K562 (cell line): ENCODE measurements around the gene MAGI2. TPM values are rescaled to one million over a fixed set of nuclear protein-coding genes. Genes with fewer than 3 reads are reported as not detected.

ENCODE experiments used
- ATAC-seq: fragments of 200-7000 bp; cut with Tn5 transposase; 3 replicates; pipeline ENCODE4 v1.9.1; 2020; ENCODE audit warnings: moderate library complexity
- BruUV-seq: library from RNA; stranded (reverse); fragments of 400-500 nt; replicated peaks from 2 replicates; lab custom pipeline; 2021; lab: Mats Ljungman, UMichigan
- CTCF ChIA-PET: fragments of 300-600 bp; formaldehyde crosslinking; extraction: SDS; loops from one replicate; lab custom pipeline; 2021; ENCODE audit warnings: low intra/inter-chr PET ratio; lab: Yijun Ruan, JAX
- POLR2A ChIA-PET: fragments of 300-600, 350-650 bp; sonication (Branson Sonifier 250); formaldehyde crosslinking; extraction: SDS; loops from one replicate; lab custom pipeline; 2021; ENCODE audit warnings: antibody characterized with exemption, inconsistent platforms; lab: Yijun Ruan, JAX
- DNase-seq, 4 experiments: peaks; one replicate each; pipeline versions ENCODE4 v3.0.0 to v3.0.0-alpha.2; 2011 to 2018; ENCODE audit warnings: low spot score in 3 of 4, mixed read lengths in 3 of 4; ENCODE audit errors: extremely low read depth in 1 of 4
- FAIRE-seq: peaks from 2 replicates; lab custom pipeline; 2011; peaks lifted over from hg19 to GRCh38; lab: Jason Lieb, UNC
- H2AFZ ChIP-seq: 2 replicates; pipeline ENCODE4 v1.6.0; 2011; ENCODE audit warnings: low read depth, low read length, control low read depth, inconsistent platforms
- H3K27ac ChIP-seq: fragments of 200-600 bp; 3 replicates; pipeline ENCODE4 v1.8.0; 2011; ENCODE audit warnings: low read depth, mild to moderate bottlenecking, control low read depth, inconsistent platforms, low read length, moderate library complexity, mixed read lengths; ENCODE audit errors: extremely low read depth
- H3K27me3 ChIP-seq, 2 experiments: fragments of 300-600 bp in 1 of 2; 2 replicates in 1 of 2; 3 replicates in 1 of 2; pipeline versions ENCODE4 v1.6.0 to v1.8.0; 2011; ENCODE audit warnings: inconsistent platforms in 2 of 2, low read length in 2 of 2, mild to moderate bottlenecking in 1 of 2, mixed read lengths in 1 of 2, moderate library complexity in 1 of 2; ENCODE audit not compliant: control insufficient read depth in 2 of 2, insufficient read depth in 2 of 2
- H3K36me3 ChIP-seq: fragments of 300-600 bp; 3 replicates; pipeline ENCODE4 v1.8.0; 2011; ENCODE audit warnings: mild to moderate bottlenecking, low read length, inconsistent platforms; ENCODE audit not compliant: control insufficient read depth, insufficient read depth
- H3K4me1 ChIP-seq, 2 experiments: fragments of 200-600 bp in 1 of 2; replicated peaks in 1 of 2; 2 replicates in 1 of 2; 3 replicates in 1 of 2; pipeline versions ENCODE4 v1.5.1 to v1.8.0; 2011; ENCODE audit warnings: inconsistent platforms in 2 of 2, low read length in 2 of 2, mild to moderate bottlenecking in 1 of 2, mixed read lengths in 1 of 2, moderate library complexity in 1 of 2; ENCODE audit not compliant: control insufficient read depth in 2 of 2, insufficient read depth in 2 of 2
- H3K4me2 ChIP-seq: 2 replicates; pipeline ENCODE4 v1.6.1; 2011; ENCODE audit warnings: low read length, control low read depth, inconsistent platforms, mixed read lengths; ENCODE audit not compliant: insufficient read depth
- H3K4me3 ChIP-seq: fragments of 200-600 bp; sonication (generic), shearing (Covaris generic); 2 replicates; pipeline ENCODE4 v1.5.1; 2016; ENCODE audit warnings: control low read depth, inconsistent platforms
- H3K79me2 ChIP-seq: fragments of 200-600 bp; 3 replicates; pipeline ENCODE4 v1.8.0; 2011; ENCODE audit warnings: low read length, inconsistent platforms; ENCODE audit not compliant: control insufficient read depth, insufficient read depth
- H3K9ac ChIP-seq, 2 experiments: 2 replicates each; pipeline versions ENCODE4 v1.6.0 to v1.6.1; 2011; ENCODE audit warnings: low read depth in 2 of 2, low read length in 2 of 2, control low read depth in 1 of 2, inconsistent platforms in 1 of 2, mild to moderate bottlenecking in 1 of 2, mixed read lengths in 1 of 2; ENCODE audit not compliant: insufficient read depth in 1 of 2
- H3K9me1 ChIP-seq: one replicate; pipeline ENCODE4 v1.6.0; 2011; ENCODE audit warnings: inconsistent platforms, mild to moderate bottlenecking, low read length, moderate library complexity; ENCODE audit not compliant: control insufficient read depth, insufficient read depth
- H3K9me3 ChIP-seq: replicated peaks from 2 replicates; pipeline ENCODE4 v1.5.1; 2011; ENCODE audit warnings: low read depth, low read length, inconsistent platforms; ENCODE audit not compliant: control insufficient read depth, insufficient read depth
- H4K20me1 ChIP-seq: replicated peaks from 2 replicates; pipeline ENCODE4 v1.6.1; 2011; ENCODE audit warnings: low read length, inconsistent platforms, mixed read lengths; ENCODE audit not compliant: control insufficient read depth, insufficient read depth
- CCAR2 ChIP-seq: fragments of 200-400 bp; formaldehyde crosslinking; IDR thresholded peaks from 2 replicates; pipeline ENCODE4 v1.6.1; 2017; ENCODE audit warnings: mild to moderate bottlenecking, low read depth, low read length
- CCNT2 ChIP-seq: IDR thresholded peaks from 2 replicates; pipeline ENCODE4 v1.6.1; 2011; ENCODE audit warnings: borderline replicate concordance, low read depth, mild to moderate bottlenecking, moderate library complexity, mixed read lengths, low read length; ENCODE audit not compliant: insufficient read length; ENCODE audit errors: extremely low read depth
- EP300 ChIP-seq: IDR thresholded peaks from 2 replicates; pipeline ENCODE4 v1.6.1; 2012; ENCODE audit warnings: low read length, improper control_type of control experiment
- EP400 ChIP-seq: fragments of 450-650 bp; IDR thresholded peaks from 2 replicates; pipeline ENCODE4 v1.6.1; 2017; ENCODE audit warnings: antibody characterized with exemption, mild to moderate bottlenecking, moderate library complexity
- FOSL1 ChIP-seq: fragments of 200-800 bp; sonication (Bioruptor generic); conservative IDR thresholded peaks from 2 replicates; pipeline ENCODE4 v1.6.1; 2016; ENCODE audit warnings: missing genetic modification characterization, missing compliant biosample characterization
- GTF2F1 ChIP-seq: IDR thresholded peaks from 2 replicates; pipeline ENCODE4 v1.6.1; 2011; ENCODE audit warnings: low read depth, low read length, improper control_type of control experiment
- SMARCB1 ChIP-seq: IDR thresholded peaks from 2 replicates; pipeline ENCODE4 v1.6.1; 2011; ENCODE audit warnings: improper control_type of control experiment, low read depth; ENCODE audit not compliant: insufficient read length
- SRSF7 ChIP-seq: fragments of 200-400 bp; formaldehyde crosslinking; optimal IDR thresholded peaks from 2 replicates; pipeline ENCODE3; 2017; ENCODE audit warnings: mild to moderate bottlenecking, low read depth, low read length
- U2AF1 ChIP-seq: fragments of 200-400 bp; formaldehyde crosslinking; optimal IDR thresholded peaks from 2 replicates; pipeline ENCODE3; 2017; ENCODE audit warnings: mild to moderate bottlenecking, low read depth, low read length, moderate library complexity
- ZNF165 ChIP-seq: fragments of 250-450 bp; sonication (Bioruptor Pico); IDR thresholded peaks from 2 replicates; pipeline ENCODE4 v1.4.0; 2020; ENCODE audit warnings: borderline replicate concordance
- ZNF174 ChIP-seq: fragments of 250-450 bp; sonication (Bioruptor Pico); IDR thresholded peaks from 2 replicates; pipeline ENCODE4 v1.4.0; 2020; ENCODE audit warnings: mild to moderate bottlenecking
- ZNF197 ChIP-seq: fragments of 200-800 bp; sonication (Bioruptor generic); IDR thresholded peaks from 2 replicates; pipeline ENCODE4 v1.6.1; 2016; ENCODE audit warnings: low read depth, missing genetic modification characterization, missing compliant biosample characterization
- ZNF253 ChIP-seq: fragments of 250-450 bp; sonication (Bioruptor Pico); conservative IDR thresholded peaks from 2 replicates; pipeline ENCODE4 v1.6.1; 2021; ENCODE audit warnings: mild to moderate bottlenecking
- ZNF57 ChIP-seq: fragments of 450-650 bp; formaldehyde crosslinking; IDR thresholded peaks from 2 replicates; pipeline ENCODE4 v1.4.0; 2020; ENCODE audit warnings: mild to moderate bottlenecking, moderate library complexity
- WGBS: fragments of 100-300 bp; shearing (Covaris generic); methylation state at CpG from one replicate; pipeline ENCODE4 v1.1.6; 2016; ENCODE audit warnings: low coverage, mixed read lengths; ENCODE audit not compliant: insufficient coverage; ENCODE audit errors: missing lambda C conversion rate; 5-methylcytosine and 5-hydroxymethylcytosine counted together
- in situ Hi-C: fragments of 300-500 bp; cut with MboI; formaldehyde crosslinking; loops from 4 replicates; pipeline ENCODE4 v1.15.0; 2018; ENCODE audit warnings: inconsistent platforms, mixed read lengths
- intact Hi-C: fragments of 100-400 bp; cut with micrococcal nuclease; formaldehyde crosslinking; loops from 2 replicates; pipeline ENCODE4 v1.14.2; 2022
- polyA plus RNA-seq, 8 experiments: library from polyadenylated mRNA; depleted of rRNA in 4 of 8; stranded (reverse) in 5 of 8; unstranded in 3 of 8; fragments of >200 nt; fragmentation: Nextera tagmentation in 2 of 8; fragmentation: Illumina TruSeq in 1 of 8; extraction: Ambion mirVana in 2 of 8; extraction: Trizol in 1 of 8; gene quantifications; 2 replicates each; pipeline versions ENCODE4 v1.2.1 to v1.2.3, GENCODE V29; 2011 to 2014; ENCODE audit warnings: inconsistent platforms in 1 of 8, missing spikeins in 1 of 8
- total RNA-seq, 7 experiments: library from RNA; depleted of rRNA in 6 of 7; stranded (reverse); fragments of >200 nt in 6 of 7; fragmentation: Illumina TruSeq in 2 of 7; extraction: Trizol in 2 of 7; gene quantifications; 2 replicates each; pipeline versions ENCODE4 v1.2.1 to v1.2.3, GENCODE V29; 2011 to 2021; ENCODE audit warnings: low replicate concordance in 1 of 7
- TF ChIP-seq, protein P1 (sequence below): sonication (generic); formaldehyde crosslinking; IDR thresholded peaks from 2 replicates; pipeline ENCODE4 v1.8.0; 2023; ENCODE audit warnings: missing genetic modification reagents, mild to moderate bottlenecking, borderline replicate concordance
- TF ChIP-seq, protein P2 (sequence below): IDR thresholded peaks from 3 replicates; pipeline ENCODE4 v1.6.1; 2011; ENCODE audit warnings: borderline replicate concordance, mild to moderate bottlenecking; ENCODE audit not compliant: insufficient read length, insufficient read depth

Gene MAGI2
- total and polyA plus RNA-seq, 9 of the 15 experiments (the other 6 are each of a cell fraction or from before 2014, with no cell fraction given): 0.27 to 1.4 (median 0.70) TPM

DNA sequence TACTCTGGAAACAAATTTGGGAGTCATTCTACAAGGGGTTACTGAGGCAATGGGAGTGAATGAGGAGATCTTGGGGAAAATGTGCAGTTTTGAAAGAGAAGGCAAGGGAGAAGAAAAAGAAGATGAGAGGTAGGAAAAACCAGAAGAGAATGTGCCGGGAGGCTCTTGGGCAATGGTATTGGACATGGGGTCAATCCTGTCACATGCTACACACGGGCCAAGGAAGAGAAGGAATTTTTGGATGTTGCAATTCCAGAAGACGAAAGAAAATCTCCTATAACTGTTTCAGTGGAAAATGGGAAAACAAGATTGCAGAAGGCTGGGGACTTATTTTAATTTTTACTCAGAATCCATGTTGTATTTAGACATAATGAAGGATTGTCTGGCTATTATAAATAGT is 1039.9 kb downstream of the MAGI2 start (continued):
- TF ChIP-seq CCNT2: no peak
- TF ChIP-seq ZNF165 (CRISPR knock-in tag): no peak

DNA sequence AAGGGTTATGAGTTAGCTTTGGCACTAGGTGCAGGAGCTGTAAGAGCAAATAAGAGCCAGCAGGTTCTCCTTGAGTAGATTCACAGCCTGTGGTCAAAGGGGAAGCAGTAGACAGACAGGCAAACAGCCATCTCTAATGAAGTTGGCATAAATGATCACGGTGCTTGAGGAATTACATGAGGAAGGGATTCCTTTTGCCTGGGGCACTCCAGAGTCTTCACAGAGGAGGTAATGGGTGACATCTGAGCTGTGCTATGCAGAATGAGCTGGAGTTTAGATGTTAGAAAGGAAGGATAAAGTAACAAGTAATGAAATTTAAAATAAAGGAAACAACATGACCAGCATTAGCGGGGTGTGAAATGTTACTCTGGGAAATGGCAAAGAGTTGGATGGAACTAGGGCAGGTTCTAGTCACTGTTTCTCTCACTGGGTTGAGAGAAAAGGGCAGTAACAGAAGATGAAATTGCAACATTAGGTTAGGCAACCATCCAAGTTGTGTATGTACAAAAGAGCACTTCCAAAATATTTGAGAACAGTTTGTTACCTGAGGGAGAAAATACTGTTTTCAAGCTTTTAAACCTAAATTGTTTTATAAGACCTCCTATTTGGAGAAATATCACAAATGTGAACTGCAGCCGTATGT is 1041.1 kb downstream of the MAGI2 start:
- WGBS: 2% methylated on average over 3 of the region's 3 CpGs
- POLR2A ChIA-PET: no interaction called here
- H3K9me3 ChIP-seq: no peaks in the 10 kb centered on the region
- no peak for TF ChIP-seq GTF2F1
- TF ChIP-seq FOSL1 (tag): no peak
- no peak for TF ChIP-seq U2AF1
- no peak for TF ChIP-seq ZNF197 (CRISPR knock-in tag)
- TF ChIP-seq EP300: no peak
- no peak for TF ChIP-seq CCAR2
- TF ChIP-seq EP400: no peak
- TF ChIP-seq ZNF165 (CRISPR knock-in tag): no peak
- no peak for TF ChIP-seq ZNF57 (CRISPR knock-in tag)
- TF ChIP-seq, protein P1, sequence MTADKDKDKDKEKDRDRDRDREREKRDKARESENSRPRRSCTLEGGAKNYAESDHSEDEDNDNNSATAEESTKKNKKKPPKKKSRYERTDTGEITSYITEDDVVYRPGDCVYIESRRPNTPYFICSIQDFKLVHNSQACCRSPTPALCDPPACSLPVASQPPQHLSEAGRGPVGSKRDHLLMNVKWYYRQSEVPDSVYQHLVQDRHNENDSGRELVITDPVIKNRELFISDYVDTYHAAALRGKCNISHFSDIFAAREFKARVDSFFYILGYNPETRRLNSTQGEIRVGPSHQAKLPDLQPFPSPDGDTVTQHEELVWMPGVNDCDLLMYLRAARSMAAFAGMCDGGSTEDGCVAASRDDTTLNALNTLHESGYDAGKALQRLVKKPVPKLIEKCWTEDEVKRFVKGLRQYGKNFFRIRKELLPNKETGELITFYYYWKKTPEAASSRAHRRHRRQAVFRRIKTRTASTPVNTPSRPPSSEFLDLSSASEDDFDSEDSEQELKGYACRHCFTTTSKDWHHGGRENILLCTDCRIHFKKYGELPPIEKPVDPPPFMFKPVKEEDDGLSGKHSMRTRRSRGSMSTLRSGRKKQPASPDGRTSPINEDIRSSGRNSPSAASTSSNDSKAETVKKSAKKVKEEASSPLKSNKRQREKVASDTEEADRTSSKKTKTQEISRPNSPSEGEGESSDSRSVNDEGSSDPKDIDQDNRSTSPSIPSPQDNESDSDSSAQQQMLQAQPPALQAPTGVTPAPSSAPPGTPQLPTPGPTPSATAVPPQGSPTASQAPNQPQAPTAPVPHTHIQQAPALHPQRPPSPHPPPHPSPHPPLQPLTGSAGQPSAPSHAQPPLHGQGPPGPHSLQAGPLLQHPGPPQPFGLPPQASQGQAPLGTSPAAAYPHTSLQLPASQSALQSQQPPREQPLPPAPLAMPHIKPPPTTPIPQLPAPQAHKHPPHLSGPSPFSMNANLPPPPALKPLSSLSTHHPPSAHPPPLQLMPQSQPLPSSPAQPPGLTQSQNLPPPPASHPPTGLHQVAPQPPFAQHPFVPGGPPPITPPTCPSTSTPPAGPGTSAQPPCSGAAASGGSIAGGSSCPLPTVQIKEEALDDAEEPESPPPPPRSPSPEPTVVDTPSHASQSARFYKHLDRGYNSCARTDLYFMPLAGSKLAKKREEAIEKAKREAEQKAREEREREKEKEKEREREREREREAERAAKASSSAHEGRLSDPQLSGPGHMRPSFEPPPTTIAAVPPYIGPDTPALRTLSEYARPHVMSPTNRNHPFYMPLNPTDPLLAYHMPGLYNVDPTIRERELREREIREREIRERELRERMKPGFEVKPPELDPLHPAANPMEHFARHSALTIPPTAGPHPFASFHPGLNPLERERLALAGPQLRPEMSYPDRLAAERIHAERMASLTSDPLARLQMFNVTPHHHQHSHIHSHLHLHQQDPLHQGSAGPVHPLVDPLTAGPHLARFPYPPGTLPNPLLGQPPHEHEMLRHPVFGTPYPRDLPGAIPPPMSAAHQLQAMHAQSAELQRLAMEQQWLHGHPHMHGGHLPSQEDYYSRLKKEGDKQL (CRISPR knock-in tag): no peak
- TF ChIP-seq SMARCB1: no peak
- TF ChIP-seq SRSF7: no peak
- TF ChIP-seq ZNF253 (CRISPR knock-in tag): no peak
- TF ChIP-seq, protein P2, sequence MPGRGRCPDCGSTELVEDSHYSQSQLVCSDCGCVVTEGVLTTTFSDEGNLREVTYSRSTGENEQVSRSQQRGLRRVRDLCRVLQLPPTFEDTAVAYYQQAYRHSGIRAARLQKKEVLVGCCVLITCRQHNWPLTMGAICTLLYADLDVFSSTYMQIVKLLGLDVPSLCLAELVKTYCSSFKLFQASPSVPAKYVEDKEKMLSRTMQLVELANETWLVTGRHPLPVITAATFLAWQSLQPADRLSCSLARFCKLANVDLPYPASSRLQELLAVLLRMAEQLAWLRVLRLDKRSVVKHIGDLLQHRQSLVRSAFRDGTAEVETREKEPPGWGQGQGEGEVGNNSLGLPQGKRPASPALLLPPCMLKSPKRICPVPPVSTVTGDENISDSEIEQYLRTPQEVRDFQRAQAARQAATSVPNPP: no peak
- no peak for TF ChIP-seq ZNF174
- TF ChIP-seq, all 486 proteins: peak for 0
- H3K27me3 ChIP-seq: no peaks in the 10 kb centered on the region
- no peaks in the 10 kb centered on the region for H4K20me1 ChIP-seq
- ATAC-seq (no peak), DNase-seq (no peak), FAIRE-seq (no peak)
- H3K4me1 ChIP-seq: no peaks in the 10 kb centered on the region
- CTCF ChIA-PET: no interaction called here
- no peaks in the 10 kb centered on the region for H3K36me3 ChIP-seq
- no peak overlapping the region for H3K4me2 ChIP-seq
- no TSS peak for BruUV-seq
- no peak overlapping the region for H2AFZ ChIP-seq
- H3K27ac ChIP-seq: no peak overlapping the region
- H3K9ac ChIP-seq: no peak overlapping the region
- no peaks in the 10 kb centered on the region for H3K9me1 ChIP-seq
- no peak overlapping the region for H3K4me3 ChIP-seq
- intact Hi-C loops: no loop called here
- in situ Hi-C loops: no loop called here
- H3K79me2 ChIP-seq: no peaks in the 10 kb centered on the region
